SK-N-MC (cell line): ENCODE data around the gene LAMA3.

Experiments
- EZH2 ChIP-seq: fragments of 200-600 bp; sonication (generic); IDR thresholded peaks from one replicate; pipeline ENCODE4 v1.6.1; 2017; ENCODE audit warnings: antibody characterized with exemption
- FOXP2 ChIP-seq: optimal IDR thresholded peaks from 2 replicates; pipeline ENCODE3; 2011; ENCODE audit warnings: mild to moderate bottlenecking, moderate library complexity; ENCODE audit not compliant: insufficient read depth; ENCODE audit errors: extremely low read length, control extremely low read depth
- POLR2AphosphoS5 ChIP-seq: IDR thresholded peaks from 2 replicates; pipeline ENCODE4 v1.6.1; 2012; ENCODE audit warnings: mild to moderate bottlenecking, low read depth, low read length, borderline replicate concordance

DNA sequence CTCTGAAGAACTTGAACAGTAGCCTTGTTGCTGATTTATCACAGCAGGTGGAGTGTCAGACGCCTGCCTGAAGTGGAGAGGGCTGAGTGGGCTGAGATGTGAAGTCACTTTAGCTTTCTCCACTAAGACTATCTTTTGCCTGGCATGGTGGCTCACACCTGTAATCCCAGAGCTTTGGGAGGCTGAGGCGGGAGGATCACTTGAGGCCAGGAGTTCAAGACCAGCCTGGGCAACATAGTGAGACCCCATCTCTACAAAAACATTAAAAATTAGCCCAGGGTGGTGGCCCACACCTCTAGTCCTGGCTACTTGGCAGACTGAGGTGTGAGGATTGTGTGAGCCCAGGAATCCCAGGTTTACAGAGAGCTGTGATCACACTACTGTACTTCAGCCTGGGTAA lies 264.7 kb downstream of the LAMA3 start:
- no peak for TF ChIP-seq EZH2
- no peak for TF ChIP-seq POLR2AphosphoS5
- no peak for TF ChIP-seq FOXP2
